Astrocyte of the hippocampus (primary cell): ENCODE results near the gene GPT2.

Experiments used
- DNase-seq: peaks from one replicate; pipeline ENCODE4 v3.0.0; 2011; ENCODE audit warnings: low read depth, low spot score

Gene GPT2

DNA sequence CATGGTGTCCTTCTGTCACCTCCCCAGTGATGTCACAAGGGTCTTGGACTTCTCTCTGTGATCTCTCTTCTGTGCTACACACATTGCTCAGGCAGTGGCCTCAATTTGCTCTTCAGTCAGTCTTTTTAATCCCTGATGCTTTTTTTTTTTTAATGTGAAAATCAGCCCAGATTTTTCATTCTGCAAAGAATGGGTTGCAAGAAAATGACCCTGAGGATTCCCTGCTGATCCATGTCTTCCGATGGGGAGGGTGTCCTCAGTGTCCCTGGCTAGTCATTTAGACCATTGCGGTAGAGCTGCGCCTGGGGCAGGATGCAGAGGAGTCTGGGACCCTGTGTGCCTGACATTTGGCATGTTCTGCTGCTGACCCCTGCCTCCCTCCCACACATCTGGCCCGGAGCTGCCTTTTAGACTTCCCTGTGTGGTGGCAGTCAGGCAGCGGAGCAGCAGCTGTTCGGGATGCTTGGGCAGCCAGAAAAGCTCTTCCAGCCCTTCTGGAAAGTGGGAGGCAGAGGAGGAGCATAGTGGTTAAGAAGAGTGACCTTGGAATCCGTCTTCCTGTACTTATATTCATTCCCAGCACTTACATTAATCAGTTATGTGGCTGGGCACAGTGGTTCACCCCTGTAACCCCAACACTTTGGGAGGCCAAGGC is 12.3 kb downstream of the GPT2 start:
- DNase-seq: no peak

- DNase-seq: no peak
Measured at GRCh38 chr16:46897471-46897870, 13.3 kb downstream of the GPT2 start.

DNA sequence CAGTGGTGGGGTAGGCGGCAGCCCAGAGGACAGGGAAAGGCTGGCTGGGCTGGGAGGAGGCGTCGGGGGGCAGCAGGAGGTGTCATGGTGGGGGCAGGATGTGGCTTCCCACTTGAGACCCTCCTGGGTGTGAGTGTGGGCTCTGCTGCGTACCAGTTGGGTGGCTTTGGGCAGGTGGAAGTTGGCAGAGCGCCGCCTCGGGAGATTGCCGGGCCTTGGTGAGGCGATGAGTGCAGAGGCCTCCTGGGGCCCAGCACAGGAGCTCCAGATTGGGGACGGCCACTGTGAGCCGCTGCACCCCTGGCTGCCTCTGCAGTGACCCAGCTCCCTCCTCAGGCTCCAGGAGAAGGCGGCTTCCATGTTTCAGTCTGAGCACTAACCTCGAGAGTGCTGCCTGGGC is 13.8 kb downstream of the GPT2 start:
- DNase-seq: no peak

DNA sequence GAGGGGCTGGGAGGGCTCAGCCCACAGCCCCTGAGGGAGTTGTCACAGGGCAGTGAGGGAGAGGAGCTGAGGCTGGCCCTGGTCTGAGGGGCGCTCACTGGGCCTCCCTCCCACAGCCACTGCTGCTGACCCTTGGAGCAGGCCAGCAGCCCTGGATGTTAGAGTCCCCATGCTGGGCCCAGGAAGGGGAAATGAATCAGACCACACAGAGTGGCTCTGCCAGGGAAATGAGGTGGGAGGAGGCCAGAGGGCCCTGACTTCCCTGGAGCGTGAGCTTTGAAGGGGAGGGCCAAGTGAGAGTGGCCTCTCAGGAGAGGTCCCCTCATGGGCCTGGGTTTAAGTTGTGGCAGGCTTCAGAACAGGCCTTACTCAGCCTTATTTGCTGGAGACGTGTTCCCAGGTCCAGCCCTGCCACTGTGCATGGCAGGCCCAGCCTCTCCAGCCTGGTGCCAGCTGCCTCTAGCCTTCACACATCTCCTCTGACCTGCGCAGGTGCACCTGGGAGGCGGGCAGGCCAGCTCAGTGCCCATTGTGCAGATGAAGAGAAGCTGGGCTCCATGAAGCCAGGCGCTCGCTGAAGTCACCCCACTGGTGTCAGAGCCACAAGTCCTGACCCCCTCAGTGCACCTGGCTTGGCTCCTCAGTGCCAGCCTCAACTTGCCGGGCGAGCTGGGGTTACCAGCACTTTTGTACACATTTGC is 15.4 kb downstream of the GPT2 start:
- no peak for DNase-seq

GRCh38 chr16:46900455-46901235 is 16.5 kb downstream of the GPT2 start:
- DNase-seq: no peak

DNA sequence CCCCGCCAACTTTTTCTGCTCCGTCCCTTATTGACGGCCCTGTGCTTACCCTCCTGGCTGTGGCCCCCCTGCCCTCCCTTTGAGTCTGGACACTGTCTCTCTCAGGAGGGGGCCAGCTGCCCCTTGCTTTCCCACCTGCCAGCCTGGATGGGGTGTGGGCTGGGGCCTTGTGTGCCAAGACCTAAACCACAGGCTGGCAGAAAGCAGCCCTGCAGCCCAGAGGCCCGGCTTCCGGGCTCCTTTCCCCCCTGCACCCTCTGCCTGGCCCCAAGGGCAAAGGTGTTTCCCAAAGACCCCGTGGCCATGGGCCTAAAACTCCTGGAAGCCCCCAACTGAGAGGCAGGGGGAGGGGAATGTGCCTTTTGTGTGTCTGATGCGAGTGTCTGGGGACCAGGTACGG is 17.5 kb downstream of the GPT2 start:
- DNase-seq: no peak

- no peak for DNase-seq
Measured at GRCh38 chr16:46903255-46903905, 19.2 kb downstream of the GPT2 start.

DNA sequence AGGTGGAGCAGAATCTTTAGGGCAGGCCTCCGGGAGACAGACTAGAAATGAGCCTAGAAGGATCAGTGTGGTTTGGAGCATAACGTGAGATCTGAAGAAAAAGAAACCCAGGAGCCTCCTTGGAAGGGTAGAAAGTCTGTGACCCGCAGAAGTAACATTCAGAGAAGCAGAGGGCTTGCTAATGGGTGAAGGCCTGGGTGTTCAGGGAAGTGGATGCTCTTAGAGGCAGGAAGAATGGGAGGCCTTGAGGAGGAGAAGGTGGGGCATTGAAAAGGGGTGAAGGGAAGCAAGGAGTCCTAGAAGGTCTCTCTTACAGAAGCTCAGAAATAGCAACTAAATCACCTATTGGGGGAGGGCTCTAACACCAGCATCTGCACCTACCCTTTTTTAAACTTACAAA is 20.3 kb downstream of the GPT2 start:
- no peak for DNase-seq

DNA sequence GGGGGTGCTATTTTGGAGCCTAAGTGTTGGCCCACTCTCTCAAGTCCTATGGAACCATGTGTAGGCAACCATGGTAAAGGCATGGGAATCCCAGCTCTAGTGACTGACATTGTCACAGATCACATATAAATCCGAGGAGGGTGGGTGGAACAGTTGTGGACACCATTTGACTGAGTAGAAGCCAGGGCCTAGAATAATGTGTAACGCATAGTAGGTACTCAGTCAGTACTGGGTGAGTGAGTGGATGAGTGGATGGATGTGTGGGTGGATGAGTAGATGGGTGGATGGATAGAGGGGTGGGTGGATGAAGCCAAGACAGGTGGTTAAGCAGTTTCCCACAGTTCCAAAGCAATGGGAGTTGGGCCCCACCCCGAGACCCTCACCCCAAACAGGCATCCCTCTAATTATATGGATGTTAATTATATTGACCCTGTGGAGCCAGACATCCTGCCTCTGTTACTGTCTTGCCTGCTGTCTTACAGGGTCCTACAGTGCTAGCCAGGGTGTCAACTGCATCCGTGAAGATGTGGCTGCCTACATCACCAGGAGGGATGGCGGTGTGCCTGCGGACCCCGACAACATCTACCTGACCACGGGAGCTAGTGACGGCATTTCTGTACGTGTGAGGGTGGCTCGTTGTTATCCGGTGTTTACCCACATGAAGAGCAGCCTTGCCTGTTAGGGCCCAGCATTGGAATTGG is 22.3 kb downstream of the GPT2 start:
- no peak for DNase-seq

GRCh38 chr16:46907061-46907774 is 23.1 kb downstream of the GPT2 start:
- DNase-seq: no peak

- peak; percentile 85 for DNase-seq
Measured at GRCh38 chr16:46908540-46909372, 24.6 kb downstream of the GPT2 start.

DNA sequence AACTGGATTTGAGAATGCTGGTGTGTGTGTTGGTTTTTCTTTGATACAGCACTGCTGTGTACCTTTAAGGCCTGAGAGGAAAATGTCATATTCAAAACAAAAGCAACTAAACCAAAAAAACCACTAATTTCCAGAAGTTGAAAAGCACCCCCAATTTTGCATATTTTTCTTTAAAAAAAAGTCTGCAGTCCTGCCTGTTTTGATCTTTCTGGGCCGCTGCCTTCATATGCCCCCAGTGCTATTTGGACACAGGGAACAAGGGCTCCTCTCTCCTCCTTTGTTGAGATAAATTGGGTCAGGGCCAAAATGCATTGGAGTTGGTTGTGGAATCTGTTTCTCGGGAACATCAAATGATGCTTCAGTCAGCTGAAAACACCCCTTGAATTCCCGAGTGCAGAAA is 26.9 kb downstream of the GPT2 start:
- no peak for DNase-seq

- no peak for DNase-seq
Measured at GRCh38 chr16:46911650-46912049, 27.5 kb downstream of the GPT2 start.

DNA sequence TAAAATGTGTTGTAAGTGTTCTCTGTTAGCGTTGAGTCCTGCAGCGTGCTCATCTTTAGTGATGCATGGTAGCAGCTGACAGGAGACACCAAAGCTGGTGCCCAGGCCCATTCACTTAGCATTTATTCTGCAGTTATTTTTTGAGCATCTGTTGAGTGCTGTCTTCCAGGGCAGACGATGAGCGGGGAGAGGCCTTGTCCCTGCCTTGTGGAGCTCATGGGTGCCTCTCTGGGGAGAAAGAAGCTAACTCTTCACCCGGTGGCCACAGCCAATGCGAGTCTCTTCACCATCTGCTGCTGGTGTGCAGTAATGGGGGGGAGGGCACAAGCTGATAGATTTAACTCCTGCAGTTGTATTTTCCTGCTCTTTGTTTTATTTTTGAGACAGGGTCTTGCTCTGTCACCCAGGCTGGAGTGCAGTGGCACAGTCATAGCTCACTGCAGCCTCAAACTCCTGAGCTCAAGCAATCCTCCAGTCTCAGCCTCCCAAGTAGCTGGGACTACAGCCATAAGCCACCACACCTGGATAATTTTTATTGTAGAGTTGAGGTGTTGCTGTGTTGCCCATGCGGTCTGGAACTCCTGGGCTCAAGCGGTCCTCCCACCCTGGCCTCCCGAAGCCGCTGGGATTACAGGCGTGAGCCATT is 30.5 kb downstream of the GPT2 start:
- DNase-seq: no peak

DNA sequence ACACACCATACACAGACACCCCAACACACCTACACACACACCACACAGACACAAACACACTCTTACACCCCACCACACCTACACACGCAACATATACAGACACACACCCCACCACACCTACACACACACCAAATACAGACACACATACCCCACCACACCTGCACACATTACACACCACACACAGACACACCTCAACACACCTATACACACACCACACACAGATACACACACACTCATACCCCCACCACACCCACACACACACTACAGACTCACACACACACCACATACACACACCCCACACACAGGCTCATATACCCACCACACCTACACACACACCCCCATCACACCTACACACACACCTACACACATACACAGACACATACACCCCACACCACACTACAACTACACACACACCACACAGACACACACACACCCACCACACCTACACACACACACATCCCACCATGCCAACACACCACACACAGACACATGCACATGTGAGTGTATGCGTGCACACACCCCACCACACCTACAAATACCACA is 31.4 kb downstream of the GPT2 start:
- no peak for DNase-seq

DNA sequence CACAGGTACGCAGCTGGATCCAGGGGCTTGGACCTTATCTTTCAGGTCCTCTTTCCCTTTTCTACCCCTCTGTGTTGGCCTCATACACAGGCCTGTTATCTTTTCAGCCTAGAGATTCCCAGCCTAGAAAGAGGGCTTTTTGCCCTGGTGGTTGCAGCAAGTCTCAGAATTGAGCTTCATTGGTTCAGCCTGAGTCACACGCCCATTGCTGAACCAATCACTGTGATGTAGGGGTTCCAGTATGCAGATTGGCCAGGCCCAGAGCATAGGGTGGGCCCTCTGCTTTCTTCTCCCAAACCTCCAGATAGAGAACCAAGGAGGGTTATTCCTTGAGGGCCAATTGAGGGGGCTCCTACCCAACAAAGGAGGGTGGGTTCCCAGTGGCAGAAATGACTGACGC is 32.8 kb downstream of the GPT2 start:
- DNase-seq: no peak

GRCh38 chr16:46918400-46918799 is 34.2 kb downstream of the GPT2 start:
- no peak for DNase-seq

- no peak for DNase-seq
Measured at GRCh38 chr16:46918905-46919792, 35.0 kb downstream of the GPT2 start.
